HEK293 (cell line): ENCODE results near the gene UNC93A.
"Not testable (repeated sequence)": the region's sequence is repeated elsewhere in the genome, so short reads cannot be mapped to it uniquely, and the experiment has no call there.

Source experiments
- CTCF ChIP-seq: fragments of 450-650 bp; formaldehyde crosslinking; IDR thresholded peaks from 2 replicates; pipeline ENCODE4 v1.5.1; 2016; ENCODE audit warnings: missing biosample characterization, missing genetic modification characterization
- ELK4 ChIP-seq: IDR thresholded peaks from 2 replicates; pipeline ENCODE4 v1.6.1; 2011; ENCODE audit warnings: mild to moderate bottlenecking, low read depth, low read length, borderline replicate concordance
- HOXA7 ChIP-seq: sonication (generic); formaldehyde crosslinking; IDR thresholded peaks from 2 replicates; pipeline ENCODE4 v1.8.1; 2022; ENCODE audit warnings: missing genetic modification reagents, borderline replicate concordance
- KLF10 ChIP-seq: fragments of 450-650 bp; IDR thresholded peaks from 2 replicates; pipeline ENCODE4 v1.5.1; 2018; ENCODE audit warnings: missing biosample characterization, mild to moderate bottlenecking, missing genetic modification characterization
- REST ChIP-seq: fragments of 450-650 bp; formaldehyde crosslinking; IDR thresholded peaks from 2 replicates; pipeline ENCODE4 v1.5.1; 2016; ENCODE audit warnings: missing biosample characterization, missing genetic modification characterization
- ZBTB8A ChIP-seq: fragments of 450-650 bp; formaldehyde crosslinking; IDR thresholded peaks from 2 replicates; pipeline ENCODE4 v1.5.1; 2016; ENCODE audit warnings: missing biosample characterization, missing genetic modification characterization
- ZNF175 ChIP-seq: fragments of 450-650 bp; formaldehyde crosslinking; IDR thresholded peaks from 2 replicates; pipeline ENCODE4 v1.5.1; 2016; ENCODE audit warnings: missing biosample characterization, missing genetic modification characterization
- ZNF416 ChIP-seq: fragments of 450-650 bp; formaldehyde crosslinking; IDR thresholded peaks from 2 replicates; pipeline ENCODE4 v1.5.1; 2016; ENCODE audit warnings: missing biosample characterization, missing genetic modification characterization
- ZNF561 ChIP-seq: fragments of 450-650 bp; IDR thresholded peaks from 2 replicates; pipeline ENCODE4 v1.5.1; 2018; ENCODE audit warnings: missing biosample characterization, missing genetic modification characterization, borderline replicate concordance

- not testable (repeated sequence) for TF ChIP-seq ZNF416 (tag by site-specific recombination); CTCF (tag by site-specific recombination); REST (tag by site-specific recombination); HOXA7; ZBTB8A; ZNF175 (tag by site-specific recombination); ZNF561 (tag by site-specific recombination); ELK4; KLF10 (tag by site-specific recombination)
Measured at GRCh38 chr6:167242511-167243051, 48.5 kb upstream of the UNC93A start.
